WTC11 (cell line): ENCODE results near the gene KIRREL3. TPM values are rescaled to one million over a fixed set of nuclear protein-coding genes. Genes with fewer than 3 reads are reported as not detected.

ENCODE experiments used
- ATAC-seq: fragments of 200-7000 bp; cut with Tn5 transposase; 2 replicates; pipeline ENCODE4 v1.10.0; 2021; ENCODE audit warnings: mild to moderate bottlenecking, moderate library complexity
- CTCF ChIA-PET: fragments of 300-600 bp; sonication (Branson Sonifier 250); formaldehyde crosslinking; loops from one replicate; lab custom pipeline; 2021; ENCODE audit warnings: antibody characterized with exemption; lab: Charles Lee
- POLR2A ChIA-PET: fragments of 350-600 bp; sonication (Branson Sonifier 250); formaldehyde crosslinking; loops from one replicate; lab custom pipeline; 2021; ENCODE audit warnings: antibody characterized with exemption; lab: Charles Lee
- DNase-seq: peaks from one replicate; pipeline ENCODE4 v3.0.0; 2021; ENCODE audit warnings: low spot score
- H3K27ac Mint-ChIP-seq: 2 replicates; pipeline ENCODE4 v1.8.0; 2021; ENCODE audit warnings: mixed read lengths
- H3K27me3 Mint-ChIP-seq: 2 replicates; pipeline ENCODE4 v1.8.0; 2021; ENCODE audit warnings: low read depth, mild to moderate bottlenecking, moderate library complexity, mixed read lengths
- H3K36me3 Mint-ChIP-seq: 2 replicates; pipeline ENCODE4 v1.8.0; 2021; ENCODE audit warnings: mixed read lengths
- H3K4me1 Mint-ChIP-seq: 2 replicates; pipeline ENCODE4 v1.8.0; 2022; ENCODE audit warnings: mixed read lengths
- H3K4me3 Mint-ChIP-seq: 2 replicates; pipeline ENCODE4 v1.8.0; 2021; ENCODE audit warnings: mild to moderate bottlenecking, moderate library complexity, mixed read lengths
- H3K9me3 Mint-ChIP-seq: 2 replicates; pipeline ENCODE4 v1.8.0; 2021; ENCODE audit warnings: mixed read lengths
- AR ChIP-seq: fragments of 250-450 bp; sonication (Bioruptor Pico); IDR thresholded peaks from 2 replicates; pipeline ENCODE4 v1.9.0; 2021; ENCODE audit warnings: mild to moderate bottlenecking
- ARID4B ChIP-seq: sonication (generic); formaldehyde crosslinking; IDR thresholded peaks from 2 replicates; pipeline ENCODE4 v1.8.0; 2023; ENCODE audit warnings: missing genetic modification reagents, mild to moderate bottlenecking, borderline replicate concordance
- ELF4 ChIP-seq: sonication (generic); formaldehyde crosslinking; IDR thresholded peaks from 2 replicates; pipeline ENCODE4 v1.8.1; 2022; ENCODE audit warnings: low read depth, mild to moderate bottlenecking, moderate library complexity, missing genetic modification reagents
- FOXK1 ChIP-seq: sonication (generic); formaldehyde crosslinking; IDR thresholded peaks from 2 replicates; pipeline ENCODE4 v1.8.0; 2022; ENCODE audit warnings: mild to moderate bottlenecking, moderate library complexity, missing genetic modification reagents
- SMAD4 ChIP-seq: sonication (generic); formaldehyde crosslinking; IDR thresholded peaks from 2 replicates; pipeline ENCODE4 v1.8.0; 2022; ENCODE audit warnings: mild to moderate bottlenecking, missing genetic modification reagents
- SP1 ChIP-seq: sonication (generic); formaldehyde crosslinking; conservative IDR thresholded peaks from 2 replicates; pipeline ENCODE4 v1.8.1; 2022; ENCODE audit warnings: missing genetic modification reagents
- TP53 ChIP-seq: sonication (generic); formaldehyde crosslinking; IDR thresholded peaks from 2 replicates; pipeline ENCODE4 v1.8.1; 2023; ENCODE audit warnings: mild to moderate bottlenecking, missing genetic modification reagents
- USF2 ChIP-seq: sonication (generic); formaldehyde crosslinking; IDR thresholded peaks from 2 replicates; pipeline ENCODE4 v1.8.1; 2023; ENCODE audit warnings: mild to moderate bottlenecking, missing genetic modification reagents, moderate library complexity
- ZBTB21 ChIP-seq: sonication (generic); formaldehyde crosslinking; IDR thresholded peaks from 2 replicates; pipeline ENCODE4 v1.8.1; 2023; ENCODE audit warnings: mild to moderate bottlenecking, missing genetic modification reagents, borderline replicate concordance
- ZNF121 ChIP-seq: sonication (generic); formaldehyde crosslinking; IDR thresholded peaks from 2 replicates; pipeline ENCODE4 v1.8.0; 2023; ENCODE audit warnings: missing genetic modification reagents
- ZNF263 ChIP-seq: sonication (generic); formaldehyde crosslinking; IDR thresholded peaks from 2 replicates; pipeline ENCODE4 v1.8.1; 2022; ENCODE audit warnings: low read depth, mild to moderate bottlenecking, moderate library complexity, missing genetic modification reagents
- ZNF317 ChIP-seq: sonication (generic); formaldehyde crosslinking; IDR thresholded peaks from 2 replicates; pipeline ENCODE4 v1.8.1; 2023; ENCODE audit warnings: low read depth, mild to moderate bottlenecking, moderate library complexity, missing genetic modification reagents, borderline replicate concordance
- total RNA-seq: library from RNA; stranded (reverse); gene quantifications from 3 replicates; pipeline ENCODE4 v1.2.3, GENCODE V29; 2021
- TF ChIP-seq, protein P1 (sequence below): sonication (generic); formaldehyde crosslinking; IDR thresholded peaks from 2 replicates; pipeline ENCODE4 v1.8.0; 2022; ENCODE audit warnings: missing genetic modification reagents
- TF ChIP-seq, protein P2 (sequence below): sonication (generic); formaldehyde crosslinking; IDR thresholded peaks from 2 replicates; pipeline ENCODE4 v1.8.1; 2022; ENCODE audit warnings: mild to moderate bottlenecking, moderate library complexity, missing genetic modification reagents
- TF ChIP-seq, protein P3 (sequence below): sonication (generic); formaldehyde crosslinking; IDR thresholded peaks from 2 replicates; pipeline ENCODE4 v1.8.1; 2023; ENCODE audit warnings: mild to moderate bottlenecking, missing genetic modification reagents
- TF ChIP-seq, protein P4 (sequence below): sonication (generic); formaldehyde crosslinking; IDR thresholded peaks from 2 replicates; pipeline ENCODE4 v1.8.1; 2023; ENCODE audit warnings: mild to moderate bottlenecking, moderate library complexity, missing genetic modification reagents

The KIRREL3 gene
- total RNA-seq, 1 experiment from 2014 or later, result 0.59 TPM

- TF ChIP-seq ZNF263 (CRISPR knock-in tag) (no peak), TP53 (CRISPR knock-in tag) (no peak)
These were observed 525.3 kb downstream of the KIRREL3 start (continued) for GRCh38 chr11:126475014-126475991.

DNA sequence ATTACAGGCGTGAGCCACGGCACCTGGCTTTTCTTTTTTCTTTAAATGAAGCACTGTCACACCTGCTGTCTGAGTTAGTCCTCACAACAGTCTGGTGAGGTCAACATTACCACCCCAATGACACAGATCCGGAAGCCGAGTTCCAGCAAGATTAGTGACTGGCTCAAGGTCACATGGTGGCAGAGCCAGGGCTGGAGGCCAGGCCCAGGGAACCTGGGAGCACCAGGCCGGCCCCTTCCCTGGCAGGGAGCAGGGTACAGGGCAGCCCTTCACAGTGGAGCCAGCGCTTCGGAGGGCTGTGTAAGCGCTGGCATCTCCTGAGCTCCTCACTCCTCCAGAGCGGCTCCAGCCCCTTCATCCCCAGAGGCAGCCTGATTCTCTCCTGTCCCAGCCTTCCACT lies 526.4 kb downstream of the KIRREL3 start:
- H3K27me3 Mint-ChIP-seq, result no peaks in the 10 kb centered on the region; the same call in 1 of the 2 replicates
- POLR2A ChIA-PET, result no interaction called here
- no peak for ATAC-seq
- CTCF ChIA-PET, result no interaction called here
- H3K4me3 Mint-ChIP-seq, result no peak overlapping the region
- no peaks in the 10 kb centered on the region for H3K36me3 Mint-ChIP-seq
- H3K27ac Mint-ChIP-seq, result no peak overlapping the region
- TF ChIP-seq ZNF121, result no peak
- TF ChIP-seq, protein P1, sequence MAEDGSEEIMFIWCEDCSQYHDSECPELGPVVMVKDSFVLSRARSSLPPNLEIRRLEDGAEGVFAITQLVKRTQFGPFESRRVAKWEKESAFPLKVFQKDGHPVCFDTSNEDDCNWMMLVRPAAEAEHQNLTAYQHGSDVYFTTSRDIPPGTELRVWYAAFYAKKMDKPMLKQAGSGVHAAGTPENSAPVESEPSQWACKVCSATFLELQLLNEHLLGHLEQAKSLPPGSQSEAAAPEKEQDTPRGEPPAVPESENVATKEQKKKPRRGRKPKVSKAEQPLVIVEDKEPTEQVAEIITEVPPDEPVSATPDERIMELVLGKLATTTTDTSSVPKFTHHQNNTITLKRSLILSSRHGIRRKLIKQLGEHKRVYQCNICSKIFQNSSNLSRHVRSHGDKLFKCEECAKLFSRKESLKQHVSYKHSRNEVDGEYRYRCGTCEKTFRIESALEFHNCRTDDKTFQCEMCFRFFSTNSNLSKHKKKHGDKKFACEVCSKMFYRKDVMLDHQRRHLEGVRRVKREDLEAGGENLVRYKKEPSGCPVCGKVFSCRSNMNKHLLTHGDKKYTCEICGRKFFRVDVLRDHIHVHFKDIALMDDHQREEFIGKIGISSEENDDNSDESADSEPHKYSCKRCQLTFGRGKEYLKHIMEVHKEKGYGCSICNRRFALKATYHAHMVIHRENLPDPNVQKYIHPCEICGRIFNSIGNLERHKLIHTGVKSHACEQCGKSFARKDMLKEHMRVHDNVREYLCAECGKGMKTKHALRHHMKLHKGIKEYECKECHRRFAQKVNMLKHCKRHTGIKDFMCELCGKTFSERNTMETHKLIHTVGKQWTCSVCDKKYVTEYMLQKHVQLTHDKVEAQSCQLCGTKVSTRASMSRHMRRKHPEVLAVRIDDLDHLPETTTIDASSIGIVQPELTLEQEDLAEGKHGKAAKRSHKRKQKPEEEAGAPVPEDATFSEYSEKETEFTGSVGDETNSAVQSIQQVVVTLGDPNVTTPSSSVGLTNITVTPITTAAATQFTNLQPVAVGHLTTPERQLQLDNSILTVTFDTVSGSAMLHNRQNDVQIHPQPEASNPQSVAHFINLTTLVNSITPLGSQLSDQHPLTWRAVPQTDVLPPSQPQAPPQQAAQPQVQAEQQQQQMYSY (CRISPR knock-in tag), result no peak
- TF ChIP-seq ARID4B, result no peak
- TF ChIP-seq FOXK1 (CRISPR knock-in tag), result no peak
- no peak for TF ChIP-seq AR (CRISPR knock-in tag)
- TF ChIP-seq ZNF317 (CRISPR knock-in tag), result no peak
- TF ChIP-seq SMAD4, result no peak
- TF ChIP-seq, protein P2, sequence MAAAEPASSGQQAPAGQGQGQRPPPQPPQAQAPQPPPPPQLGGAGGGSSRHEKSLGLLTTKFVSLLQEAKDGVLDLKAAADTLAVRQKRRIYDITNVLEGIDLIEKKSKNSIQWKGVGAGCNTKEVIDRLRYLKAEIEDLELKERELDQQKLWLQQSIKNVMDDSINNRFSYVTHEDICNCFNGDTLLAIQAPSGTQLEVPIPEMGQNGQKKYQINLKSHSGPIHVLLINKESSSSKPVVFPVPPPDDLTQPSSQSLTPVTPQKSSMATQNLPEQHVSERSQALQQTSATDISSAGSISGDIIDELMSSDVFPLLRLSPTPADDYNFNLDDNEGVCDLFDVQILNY, result no peak
- TF ChIP-seq, protein P3, sequence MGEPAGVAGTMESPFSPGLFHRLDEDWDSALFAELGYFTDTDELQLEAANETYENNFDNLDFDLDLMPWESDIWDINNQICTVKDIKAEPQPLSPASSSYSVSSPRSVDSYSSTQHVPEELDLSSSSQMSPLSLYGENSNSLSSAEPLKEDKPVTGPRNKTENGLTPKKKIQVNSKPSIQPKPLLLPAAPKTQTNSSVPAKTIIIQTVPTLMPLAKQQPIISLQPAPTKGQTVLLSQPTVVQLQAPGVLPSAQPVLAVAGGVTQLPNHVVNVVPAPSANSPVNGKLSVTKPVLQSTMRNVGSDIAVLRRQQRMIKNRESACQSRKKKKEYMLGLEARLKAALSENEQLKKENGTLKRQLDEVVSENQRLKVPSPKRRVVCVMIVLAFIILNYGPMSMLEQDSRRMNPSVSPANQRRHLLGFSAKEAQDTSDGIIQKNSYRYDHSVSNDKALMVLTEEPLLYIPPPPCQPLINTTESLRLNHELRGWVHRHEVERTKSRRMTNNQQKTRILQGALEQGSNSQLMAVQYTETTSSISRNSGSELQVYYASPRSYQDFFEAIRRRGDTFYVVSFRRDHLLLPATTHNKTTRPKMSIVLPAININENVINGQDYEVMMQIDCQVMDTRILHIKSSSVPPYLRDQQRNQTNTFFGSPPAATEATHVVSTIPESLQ, result no peak
- TF ChIP-seq ELF4, result no peak
- no peak for TF ChIP-seq TP53 (CRISPR knock-in tag)
- no peak for TF ChIP-seq SP1 (CRISPR knock-in tag)
- no peak for TF ChIP-seq USF2 (CRISPR knock-in tag)
- TF ChIP-seq, protein P4, sequence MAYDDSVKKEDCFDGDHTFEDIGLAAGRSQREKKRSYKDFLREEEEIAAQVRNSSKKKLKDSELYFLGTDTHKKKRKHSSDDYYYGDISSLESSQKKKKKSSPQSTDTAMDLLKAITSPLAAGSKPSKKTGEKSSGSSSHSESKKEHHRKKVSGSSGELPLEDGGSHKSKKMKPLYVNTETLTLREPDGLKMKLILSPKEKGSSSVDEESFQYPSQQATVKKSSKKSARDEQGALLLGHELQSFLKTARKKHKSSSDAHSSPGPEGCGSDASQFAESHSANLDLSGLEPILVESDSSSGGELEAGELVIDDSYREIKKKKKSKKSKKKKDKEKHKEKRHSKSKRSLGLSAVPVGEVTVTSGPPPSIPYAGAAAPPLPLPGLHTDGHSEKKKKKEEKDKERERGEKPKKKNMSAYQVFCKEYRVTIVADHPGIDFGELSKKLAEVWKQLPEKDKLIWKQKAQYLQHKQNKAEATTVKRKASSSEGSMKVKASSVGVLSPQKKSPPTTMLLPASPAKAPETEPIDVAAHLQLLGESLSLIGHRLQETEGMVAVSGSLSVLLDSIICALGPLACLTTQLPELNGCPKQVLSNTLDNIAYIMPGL, result no peak
- TF ChIP-seq ZBTB21 (CRISPR knock-in tag), result no peak
- H3K4me1 Mint-ChIP-seq, result no peaks in the 10 kb centered on the region
- no peak for DNase-seq
- no peaks in the 10 kb centered on the region for H3K9me3 Mint-ChIP-seq
